NCI-H1092 treated with DMSO at 0.1 percent for 48 hours (cell line): ENCODE measurements around the gene OMP.

Experiments
- DNase-seq: peaks from one replicate; lab custom pipeline; 2025; lab: John Stamatoyannopoulos, UW

The OMP gene

DNA sequence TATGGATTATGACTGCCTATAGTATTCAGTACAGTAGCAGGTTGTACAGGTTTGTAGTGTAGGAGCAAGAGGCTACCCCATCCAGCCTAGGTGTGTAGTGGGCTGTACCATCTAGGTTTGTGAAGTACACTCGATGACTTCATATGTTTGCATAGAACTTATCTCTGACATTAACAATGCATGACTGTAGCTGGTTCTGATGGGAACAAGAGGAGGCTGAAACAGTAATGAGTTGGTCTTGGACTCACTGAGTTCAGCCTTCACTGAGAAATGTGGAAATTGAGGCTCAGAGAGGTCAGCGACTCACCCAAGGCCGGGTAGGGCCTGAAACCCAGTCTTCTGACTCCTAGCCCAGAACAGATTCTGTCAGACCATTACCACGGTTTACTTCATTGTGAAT lies 38.4 kb downstream of the OMP start:
- peak; percentile 27 for DNase-seq

GRCh38 chr11:77141475-77141874 lies 38.8 kb downstream of the OMP start:
- no peak for DNase-seq

DNA sequence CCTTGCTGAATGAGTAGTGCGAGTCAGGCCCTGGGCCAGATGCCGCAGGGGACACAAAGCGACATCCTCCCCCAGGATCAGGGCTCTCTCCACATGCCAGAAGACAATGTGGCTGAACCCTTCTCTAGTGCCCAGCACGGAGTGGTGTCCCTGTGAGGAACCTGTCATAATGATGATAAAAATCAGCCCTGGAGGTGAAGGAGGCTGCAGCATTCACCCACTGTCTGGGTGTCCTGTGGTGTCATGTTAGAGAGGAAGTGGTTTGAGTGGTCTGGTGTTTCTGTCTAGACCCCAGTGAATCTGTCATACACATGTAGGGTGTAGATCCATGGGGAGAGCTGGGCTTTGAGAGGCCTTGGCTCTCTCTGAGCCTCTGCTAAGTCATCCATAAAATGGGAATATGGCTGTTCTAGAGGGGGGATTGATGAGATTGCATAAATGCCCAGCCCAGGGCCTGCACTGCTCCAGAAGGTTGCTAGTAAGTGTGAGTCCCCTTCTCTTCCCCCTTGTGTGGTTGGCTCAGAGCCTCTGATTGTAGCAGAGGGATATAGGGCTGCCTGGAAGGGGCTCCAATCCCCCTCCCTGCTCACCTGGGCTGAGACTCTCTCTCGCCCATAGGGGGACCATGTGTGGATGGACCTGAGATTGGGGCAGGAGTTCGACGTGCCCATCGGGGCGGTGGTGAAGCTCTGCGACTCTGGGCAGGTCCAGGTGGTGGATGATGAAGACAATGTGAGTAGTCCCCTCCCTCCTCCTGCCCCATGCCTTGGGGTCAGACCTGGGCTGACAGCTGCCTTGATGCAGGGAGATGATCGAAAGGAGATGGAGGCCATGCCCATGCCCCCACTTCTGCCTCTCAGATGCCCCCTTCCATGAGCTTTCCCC lies 39.7 kb downstream of the OMP start:
- DNase-seq = no peak

- no peak for DNase-seq
Observed at GRCh38 chr11:77143405-77144020, 40.9 kb downstream of the OMP start.

DNA sequence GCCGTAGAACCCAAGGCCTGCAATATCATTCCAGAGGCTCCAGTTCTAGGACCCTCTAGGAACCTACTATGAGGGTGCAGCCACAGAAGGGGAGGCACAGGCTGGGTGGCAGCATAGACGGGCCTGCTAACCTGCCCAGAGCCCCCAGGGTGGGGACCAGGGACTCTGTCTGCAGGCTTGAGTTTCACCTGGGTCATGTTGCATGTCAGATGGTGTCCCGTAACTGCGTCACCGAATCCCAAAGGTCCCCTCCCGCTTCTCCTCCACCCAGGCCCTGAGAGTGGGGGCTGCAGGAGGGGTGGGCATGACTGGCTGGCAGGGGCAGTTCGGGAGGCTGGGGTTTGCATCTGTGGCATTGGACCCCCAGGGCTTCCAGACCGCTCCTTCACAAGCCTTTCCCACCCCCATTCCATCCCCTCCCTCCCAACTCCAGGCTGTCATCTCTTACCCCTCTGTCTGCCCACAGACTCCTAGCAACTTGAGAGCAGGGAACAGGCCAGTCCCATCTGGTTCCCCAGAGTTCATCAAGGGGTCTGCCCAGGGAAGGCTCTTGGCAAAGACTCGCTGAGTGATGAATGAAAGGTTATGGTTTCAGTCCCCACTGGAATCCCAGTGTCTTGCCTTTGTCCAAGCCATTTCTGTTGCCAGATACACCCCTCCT lies 41.7 kb downstream of the OMP start:
- no peak for DNase-seq

GRCh38 chr11:77144857-77145428 lies 42.3 kb downstream of the OMP start:
- DNase-seq = no peak

GRCh38 chr11:77146261-77147035 lies 43.8 kb downstream of the OMP start:
- DNase-seq = no peak

DNA sequence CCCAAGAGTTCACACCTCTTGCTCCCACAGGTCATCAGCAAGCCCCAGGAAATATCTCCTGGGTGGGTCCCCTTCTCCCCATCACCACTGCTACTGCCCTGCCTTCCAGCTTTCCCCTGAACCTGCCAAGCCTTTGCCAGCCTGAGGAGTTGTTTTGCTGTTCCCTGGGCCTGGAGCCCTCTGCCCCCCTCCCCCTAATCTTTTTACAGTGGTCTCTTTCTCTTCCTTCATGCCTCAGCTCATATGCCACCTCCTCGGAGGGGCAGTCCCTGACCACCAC lies 44.3 kb downstream of the OMP start:
- DNase-seq = no peak

- DNase-seq = peak; percentile 18
Observed at GRCh38 chr11:77147668-77148321, 45.2 kb downstream of the OMP start.

DNA sequence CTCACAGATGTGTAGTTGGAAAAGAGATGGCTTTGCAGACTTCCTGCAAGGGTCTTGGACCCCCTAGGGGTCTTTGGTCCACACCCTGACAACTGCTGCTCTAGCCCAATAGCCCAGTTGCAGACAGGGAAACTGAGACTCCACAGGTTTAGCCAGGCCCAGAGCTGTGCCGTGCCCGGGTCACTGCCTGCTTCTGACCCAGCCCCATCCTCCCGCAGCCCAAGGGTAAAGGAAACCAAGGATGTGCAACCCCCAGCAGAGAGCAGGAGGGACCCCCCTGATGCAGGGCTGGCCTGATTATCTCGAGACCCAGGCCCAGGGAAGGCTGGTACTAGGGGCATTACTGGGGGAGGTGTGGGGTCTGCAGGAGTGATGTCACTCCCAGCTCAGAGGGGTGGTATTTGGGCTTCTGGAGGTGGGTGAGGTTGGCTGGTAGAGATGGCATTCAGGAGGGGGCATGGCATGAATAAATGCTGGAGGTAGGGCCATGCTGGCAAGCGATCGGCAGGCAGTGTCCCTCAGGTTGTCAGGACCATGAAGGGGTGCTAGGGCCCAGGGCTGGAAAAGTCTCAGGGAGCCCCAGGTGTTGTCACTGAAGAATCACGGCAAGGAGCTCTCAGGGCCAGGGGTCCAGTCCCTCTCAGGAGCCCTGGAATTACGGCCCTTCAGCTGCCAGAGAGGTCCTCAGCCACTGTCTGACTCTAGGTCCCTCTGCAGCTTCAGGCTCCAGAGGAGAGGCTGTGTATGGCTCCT lies 46.5 kb downstream of the OMP start:
- no peak for DNase-seq

DNA sequence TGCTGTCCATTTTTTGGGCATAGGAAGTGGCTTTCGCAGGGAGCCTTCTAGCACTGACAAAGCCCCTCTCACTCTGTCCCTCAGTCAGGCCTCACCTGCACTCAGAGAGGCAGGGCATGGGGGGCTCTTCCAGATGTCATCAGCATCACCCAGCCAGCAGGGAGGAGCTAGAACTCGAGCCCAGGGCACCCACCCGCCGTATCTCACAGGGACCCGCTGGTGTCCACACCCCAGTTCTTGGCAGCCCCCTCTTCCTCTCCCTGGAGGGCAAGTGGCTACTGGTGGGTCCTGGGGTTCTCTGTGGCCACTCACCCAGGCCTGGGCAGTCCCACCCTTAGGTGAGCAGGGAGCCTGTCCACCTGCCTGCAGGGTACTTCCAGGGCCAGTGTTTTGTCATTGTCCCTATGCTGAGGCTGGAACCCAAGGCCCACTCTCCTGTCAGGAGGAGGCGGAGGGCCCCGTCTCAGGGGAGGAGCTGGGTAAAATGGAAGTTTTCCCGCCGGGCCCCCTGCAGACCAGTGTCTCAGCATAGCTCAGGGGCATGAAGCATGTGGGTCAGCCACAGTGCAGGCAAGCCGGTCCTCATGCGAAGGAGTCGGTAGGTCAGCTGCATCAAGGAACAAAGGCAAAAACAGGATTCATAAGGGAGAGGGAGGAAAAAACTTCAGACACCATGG lies 47.2 kb downstream of the OMP start:
- DNase-seq = no peak

DNA sequence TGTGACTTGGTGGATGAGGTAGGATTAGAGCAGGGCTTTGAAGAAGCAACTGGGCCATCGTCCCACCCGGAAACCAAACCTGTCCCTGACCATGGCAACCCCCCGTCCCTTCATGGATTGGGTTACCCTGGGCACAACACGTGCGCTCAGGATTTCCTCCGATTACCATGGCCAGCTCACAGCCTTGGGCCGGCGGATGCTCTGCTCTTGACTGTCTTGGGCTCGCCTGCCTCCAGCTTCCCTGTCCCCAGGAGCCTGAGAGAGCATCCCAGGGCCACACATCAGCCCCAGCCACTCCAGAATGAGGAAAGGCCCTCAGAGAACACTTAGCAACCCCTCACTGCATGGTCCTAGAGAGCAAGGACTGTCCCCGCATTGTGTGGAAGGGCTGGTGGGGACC lies 48.2 kb downstream of the OMP start:
- DNase-seq = no peak

DNA sequence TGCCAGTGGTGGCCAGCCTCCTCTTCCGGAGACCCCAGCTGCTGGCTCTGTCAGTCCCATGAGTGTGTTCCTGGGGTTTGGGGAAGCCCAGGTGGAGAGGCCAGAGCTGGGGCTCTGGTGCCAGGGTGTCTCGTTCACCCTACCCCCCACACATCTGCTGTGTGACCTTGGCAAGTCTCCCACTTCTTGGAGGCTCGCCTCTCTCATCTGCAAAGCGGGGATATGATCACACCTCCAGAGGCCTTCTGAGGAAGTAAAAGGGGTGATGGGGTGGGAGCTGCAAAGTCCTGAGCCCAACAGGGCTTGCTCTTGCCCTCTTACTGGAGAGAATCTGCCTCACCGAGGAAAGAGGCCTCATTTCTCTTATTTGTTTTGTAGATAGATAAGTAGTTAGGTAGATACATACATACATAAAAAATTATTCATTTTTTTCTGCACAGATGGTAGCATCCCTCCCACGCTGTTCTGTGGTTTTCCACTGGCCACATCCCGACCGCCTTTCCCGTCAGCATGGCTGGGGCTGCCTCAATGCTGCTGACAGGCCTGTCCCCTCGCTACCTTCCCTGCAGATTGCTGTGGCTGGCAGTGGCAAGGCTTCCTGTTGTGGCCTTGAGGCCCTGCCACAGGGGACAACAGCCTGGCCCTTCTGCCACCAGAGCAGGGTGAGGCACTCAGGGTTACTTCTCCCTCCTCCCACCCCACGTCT lies 49.3 kb downstream of the OMP start:
- peak; percentile 29 for DNase-seq

DNA sequence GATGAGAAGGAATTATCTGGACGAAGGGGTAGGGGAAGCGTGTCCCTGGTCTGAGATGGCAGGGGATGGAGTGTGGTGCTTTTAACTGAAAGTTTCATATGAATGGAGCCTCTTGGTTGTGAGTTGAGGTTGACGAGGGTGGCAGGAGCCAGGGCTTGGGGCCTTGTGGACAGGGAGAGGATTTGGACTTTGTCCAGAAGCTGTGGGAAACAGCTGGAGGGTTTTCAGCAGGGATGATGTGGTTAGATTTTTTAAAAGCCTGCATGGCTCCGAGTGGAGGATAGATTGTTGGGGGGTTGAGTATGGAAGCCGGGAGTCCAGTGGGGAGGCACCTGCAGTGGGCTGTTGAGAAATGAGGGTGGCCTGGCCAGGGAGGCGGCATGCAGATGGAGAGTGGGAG lies 50.2 kb downstream of the OMP start:
- DNase-seq = peak; percentile 32
